H9 (cell line): ENCODE data around the gene PIGS. TPM values are rescaled to one million over a fixed set of nuclear protein-coding genes. Genes with fewer than 3 reads are reported as not detected.

Experiments used
- DNase-seq: peaks from one replicate; pipeline ENCODE4 v3.0.0-alpha.2; 2017
- H2AFZ ChIP-seq: one replicate; pipeline ENCODE4 v1.6.1; 2013; ENCODE audit warnings: mild to moderate bottlenecking, low read length, control low read depth, moderate library complexity
- H2AK5ac ChIP-seq: 2 replicates; pipeline ENCODE4 v1.6.1; 2013; ENCODE audit warnings: low read length, control low read depth, mixed read lengths; ENCODE audit not compliant: insufficient read length
- H2BK120ac ChIP-seq: one replicate; pipeline ENCODE4 v1.6.1; 2013; ENCODE audit warnings: low read depth, mild to moderate bottlenecking, low read length, control low read depth, inconsistent platforms; ENCODE audit not compliant: poor library complexity, severe bottlenecking
- H2BK12ac ChIP-seq: 2 replicates; pipeline ENCODE4 v1.6.1; 2013; ENCODE audit warnings: low read length, control low read depth, mixed read lengths, low read depth; ENCODE audit not compliant: insufficient read length
- H2BK15ac ChIP-seq: 2 replicates; pipeline ENCODE4 v1.6.1; 2013; ENCODE audit warnings: low read depth, low read length, control low read depth
- H2BK20ac ChIP-seq: one replicate; pipeline ENCODE4 v1.6.1; 2013; ENCODE audit warnings: low read depth, mild to moderate bottlenecking, low read length, control low read depth, inconsistent platforms; ENCODE audit not compliant: poor library complexity, severe bottlenecking
- H2BK5ac ChIP-seq: 2 replicates; pipeline ENCODE4 v1.6.1; 2013; ENCODE audit warnings: low read length, control low read depth, mixed read lengths; ENCODE audit not compliant: insufficient read length
- H3K14ac ChIP-seq: 2 replicates; pipeline ENCODE4 v1.6.1; 2013; ENCODE audit warnings: low read length, control low read depth; ENCODE audit not compliant: insufficient read depth
- H3K18ac ChIP-seq: 2 replicates; pipeline ENCODE4 v1.6.1; 2013; ENCODE audit warnings: low read depth, mild to moderate bottlenecking, mixed read lengths, low read length, control low read depth; ENCODE audit not compliant: insufficient read length
- H3K23ac ChIP-seq: 2 replicates; pipeline ENCODE4 v1.6.1; 2013; ENCODE audit warnings: low read length, control low read depth, mixed read lengths, low read depth; ENCODE audit not compliant: insufficient read length
- H3K23me2 ChIP-seq: 2 replicates; pipeline ENCODE4 v1.6.1; 2013; ENCODE audit warnings: low read depth, mild to moderate bottlenecking, mixed read lengths, low read length, control low read depth; ENCODE audit not compliant: insufficient read length, poor library complexity, severe bottlenecking
- H3K27ac ChIP-seq: 2 replicates; pipeline ENCODE4 v1.5.1; 2013; ENCODE audit warnings: low read length, control low read depth, mixed read lengths, low read depth; ENCODE audit not compliant: insufficient read length
- H3K27me3 ChIP-seq: 2 replicates; pipeline ENCODE4 v1.6.1; 2013; ENCODE audit warnings: low read length, control low read depth, inconsistent platforms; ENCODE audit not compliant: insufficient read depth
- H3K4ac ChIP-seq: 2 replicates; pipeline ENCODE4 v1.6.1; 2013; ENCODE audit warnings: low read depth, mild to moderate bottlenecking, control low read depth, inconsistent platforms, low read length, moderate library complexity
- H3K4me1 ChIP-seq: 2 replicates; pipeline ENCODE4 v1.6.1; 2013; ENCODE audit warnings: low read length, control low read depth, inconsistent platforms; ENCODE audit not compliant: insufficient read depth
- H3K4me2 ChIP-seq: 2 replicates; pipeline ENCODE4 v1.6.1; 2013; ENCODE audit warnings: low read length, control low read depth, mixed read lengths; ENCODE audit not compliant: insufficient read length, insufficient read depth
- H3K56ac ChIP-seq: 2 replicates; pipeline ENCODE4 v1.6.1; 2013; ENCODE audit warnings: low read depth, mild to moderate bottlenecking, mixed read lengths, low read length, control low read depth; ENCODE audit not compliant: insufficient read length
- H3K79me1 ChIP-seq: 2 replicates; pipeline ENCODE4 v1.6.1; 2013; ENCODE audit warnings: low read depth, mild to moderate bottlenecking, moderate library complexity, low read length, control low read depth, inconsistent platforms; ENCODE audit not compliant: insufficient read depth, poor library complexity, severe bottlenecking
- H3K79me2 ChIP-seq: 2 replicates; pipeline ENCODE4 v1.6.1; 2013; ENCODE audit warnings: low read length, control low read depth, inconsistent platforms; ENCODE audit not compliant: insufficient read depth
- H3K9ac ChIP-seq: 2 replicates; pipeline ENCODE4 v1.6.1; 2013; ENCODE audit warnings: low read length, control low read depth, mixed read lengths; ENCODE audit not compliant: insufficient read length; ENCODE audit errors: extremely low read depth
- H3K9me3 ChIP-seq: one replicate; pipeline ENCODE4 v1.6.1; 2013; ENCODE audit warnings: low read depth, low read length, inconsistent platforms; ENCODE audit not compliant: control insufficient read depth
- H3T11ph ChIP-seq: one replicate; pipeline ENCODE4 v1.6.1; 2013; ENCODE audit warnings: mild to moderate bottlenecking, low read length, control low read depth, inconsistent platforms
- H4K20me1 ChIP-seq: one replicate; pipeline ENCODE4 v1.6.1; 2013; ENCODE audit not compliant: control insufficient read depth, insufficient read length, insufficient read depth
- H4K5ac ChIP-seq: 2 replicates; pipeline ENCODE4 v1.6.1; 2013; ENCODE audit warnings: low read depth, mild to moderate bottlenecking, mixed read lengths, low read length, control low read depth; ENCODE audit not compliant: insufficient read length
- H4K8ac ChIP-seq: replicated peaks from 2 replicates; pipeline ENCODE4 v1.6.1; 2013; ENCODE audit warnings: low read length, control low read depth, mixed read lengths, low read depth; ENCODE audit not compliant: insufficient read length
- H4K91ac ChIP-seq: 2 replicates; pipeline ENCODE4 v1.6.1; 2013; ENCODE audit warnings: low read depth, mild to moderate bottlenecking, moderate library complexity, mixed read lengths, low read length, control low read depth; ENCODE audit not compliant: insufficient read length
- H3K27ac Mint-ChIP-seq, 3 experiments: 2 replicates in 2 of 3; 3 replicates in 1 of 3; pipeline ENCODE4 v1.8.0; 2020 to 2021; ENCODE audit warnings: mixed read lengths in 3 of 3, mild to moderate bottlenecking in 1 of 3, moderate library complexity in 1 of 3
- H3K27me3 Mint-ChIP-seq: 2 replicates; pipeline ENCODE4 v1.8.0; 2021; ENCODE audit warnings: low read depth, mild to moderate bottlenecking, moderate library complexity, mixed read lengths
- H3K36me3 Mint-ChIP-seq, 3 experiments: 2 replicates in 2 of 3; 3 replicates in 1 of 3; pipeline ENCODE4 v1.8.0; 2020 to 2021; ENCODE audit warnings: low read depth in 3 of 3, mixed read lengths in 3 of 3; ENCODE audit not compliant: insufficient read depth in 1 of 3
- H3K4me1 Mint-ChIP-seq, 2 experiments: 2 replicates each; pipeline ENCODE4 v1.8.0; 2020; ENCODE audit warnings: mixed read lengths in 2 of 2
- H3K4me3 Mint-ChIP-seq, 2 experiments: 2 replicates in 1 of 2; 3 replicates in 1 of 2; pipeline ENCODE4 v1.8.0; 2020 to 2021; ENCODE audit warnings: mild to moderate bottlenecking in 2 of 2, mixed read lengths in 2 of 2, moderate library complexity in 1 of 2
- H3K9me3 Mint-ChIP-seq, 2 experiments: 2 replicates in 1 of 2; 3 replicates in 1 of 2; pipeline ENCODE4 v1.8.0; 2020; ENCODE audit warnings: mild to moderate bottlenecking in 2 of 2, mixed read lengths in 2 of 2, moderate library complexity in 1 of 2
- WGBS: extraction: QIAGEN DNeasy Blood & Tissue Kit; methylation state at CpG from one replicate; pipeline ENCODE4 v1.1.7; 2013; ENCODE audit warnings: missing lambda C conversion rate, low lambda C conversion rate, mixed read lengths; ENCODE audit not compliant: insufficient read length; ENCODE audit errors: extremely low coverage; 5-methylcytosine and 5-hydroxymethylcytosine counted together
- total RNA-seq: library from RNA; stranded (reverse); gene quantifications from 2 replicates; pipeline ENCODE4 v1.2.1, GENCODE V29; 2021
- TF ChIP-seq, protein P1 (sequence below): fragments of 200-600 bp; sonication (generic); conservative IDR thresholded peaks from 3 replicates; pipeline ENCODE4 v1.8.0; 2021; ENCODE audit warnings: antibody characterized with exemption, mild to moderate bottlenecking

Gene PIGS
- total RNA-seq, 1 experiment from 2014 or later = 45.8 TPM

DNA sequence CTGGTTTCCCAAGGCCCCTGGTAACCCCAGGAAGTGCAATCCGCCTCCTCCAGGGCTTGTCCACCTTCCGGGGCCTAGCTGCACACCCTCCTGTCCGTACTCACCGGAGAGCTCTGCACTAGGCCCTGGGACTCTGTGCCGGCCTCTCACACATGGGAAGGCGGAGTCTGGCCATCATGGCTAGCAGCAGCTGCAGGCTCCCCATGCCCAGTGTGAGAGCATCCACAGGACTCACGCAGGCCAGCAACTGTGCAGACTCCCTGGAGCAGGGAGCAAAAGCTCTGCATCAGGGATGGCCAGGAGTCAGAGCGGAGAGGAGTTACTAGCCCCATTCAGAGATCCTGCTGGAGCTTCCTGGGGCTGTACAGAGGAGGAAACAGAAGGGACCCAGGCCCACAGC, 44.9 kb downstream of the PIGS start:
- no peak overlapping the region for H4K91ac ChIP-seq
- no peak overlapping the region for H3K9ac ChIP-seq
- H3K4me1 Mint-ChIP-seq = peaks cover 2 to 22% of the 10 kb centered on the region in 2 experiments; a peak in 3 of 4 replicates
- H3K4me1 ChIP-seq = no peaks in the 10 kb centered on the region
- H3K23ac ChIP-seq = no peak overlapping the region
- DNase-seq = no peak
- H3K36me3 Mint-ChIP-seq = no peaks in the 10 kb centered on the region
- H3K27ac ChIP-seq = no peak overlapping the region
- H2BK15ac ChIP-seq = no peak overlapping the region
- H3K79me2 ChIP-seq = no peaks in the 10 kb centered on the region
- WGBS = no CpG with 5 or more reads among the region's 8 CpGs
- H3K4me2 ChIP-seq = no peak overlapping the region
- no peaks in the 10 kb centered on the region for H3K9me3 Mint-ChIP-seq
- no peak overlapping the region for H2BK12ac ChIP-seq
- H4K8ac ChIP-seq = no peak overlapping the region
- H3K14ac ChIP-seq = no peak overlapping the region
- no peak overlapping the region for H3K4me3 Mint-ChIP-seq
- no peaks in the 10 kb centered on the region for H3K9me3 ChIP-seq
- H2BK20ac ChIP-seq = no peak overlapping the region
- no peaks in the 10 kb centered on the region for H3K27me3 ChIP-seq
- H3K56ac ChIP-seq = no peak overlapping the region
- no peak overlapping the region for H3K4ac ChIP-seq
- H4K5ac ChIP-seq = no peak overlapping the region
- no peak overlapping the region for H3K27ac Mint-ChIP-seq
- H3K27me3 Mint-ChIP-seq = peaks cover 9% of the 10 kb centered on the region
- no peak overlapping the region for H2AK5ac ChIP-seq
- no peak overlapping the region for H2BK5ac ChIP-seq
- no peak overlapping the region for H2BK120ac ChIP-seq
- no peaks in the 10 kb centered on the region for H4K20me1 ChIP-seq
- H3K18ac ChIP-seq = no peak overlapping the region
- no peak overlapping the region for H2AFZ ChIP-seq
- TF ChIP-seq, protein P1, sequence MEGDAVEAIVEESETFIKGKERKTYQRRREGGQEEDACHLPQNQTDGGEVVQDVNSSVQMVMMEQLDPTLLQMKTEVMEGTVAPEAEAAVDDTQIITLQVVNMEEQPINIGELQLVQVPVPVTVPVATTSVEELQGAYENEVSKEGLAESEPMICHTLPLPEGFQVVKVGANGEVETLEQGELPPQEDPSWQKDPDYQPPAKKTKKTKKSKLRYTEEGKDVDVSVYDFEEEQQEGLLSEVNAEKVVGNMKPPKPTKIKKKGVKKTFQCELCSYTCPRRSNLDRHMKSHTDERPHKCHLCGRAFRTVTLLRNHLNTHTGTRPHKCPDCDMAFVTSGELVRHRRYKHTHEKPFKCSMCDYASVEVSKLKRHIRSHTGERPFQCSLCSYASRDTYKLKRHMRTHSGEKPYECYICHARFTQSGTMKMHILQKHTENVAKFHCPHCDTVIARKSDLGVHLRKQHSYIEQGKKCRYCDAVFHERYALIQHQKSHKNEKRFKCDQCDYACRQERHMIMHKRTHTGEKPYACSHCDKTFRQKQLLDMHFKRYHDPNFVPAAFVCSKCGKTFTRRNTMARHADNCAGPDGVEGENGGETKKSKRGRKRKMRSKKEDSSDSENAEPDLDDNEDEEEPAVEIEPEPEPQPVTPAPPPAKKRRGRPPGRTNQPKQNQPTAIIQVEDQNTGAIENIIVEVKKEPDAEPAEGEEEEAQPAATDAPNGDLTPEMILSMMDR = no peak
- no peak overlapping the region for H3T11ph ChIP-seq
- no peaks in the 10 kb centered on the region for H3K79me1 ChIP-seq
- H3K23me2 ChIP-seq = no peaks in the 10 kb centered on the region
